Peyer's patch (tissue), 4 donors: ENCODE data around the gene ADAMTS12.

Experiments used
- POLR2A ChIP-seq, 2 donors: fragments of 450-650 bp; IDR thresholded peaks; one replicate each; pipeline ENCODE4 v1.5.1; 2017; ENCODE audit warnings: antibody characterized with exemption in 2 of 2, mild to moderate bottlenecking in 2 of 2, moderate library complexity in 2 of 2
- TF ChIP-seq, protein P1 (sequence below), 6 experiments: fragments of 450-650 bp in 4 of 6; fragments of 200-600 bp in 2 of 6; sonication (generic) in 1 of 6; IDR thresholded peaks; one replicate each; pipeline ENCODE4 v1.5.1; 2017 to 2019; ENCODE audit warnings: antibody characterized with exemption in 6 of 6, mild to moderate bottlenecking in 3 of 6, moderate library complexity in 1 of 6

DNA sequence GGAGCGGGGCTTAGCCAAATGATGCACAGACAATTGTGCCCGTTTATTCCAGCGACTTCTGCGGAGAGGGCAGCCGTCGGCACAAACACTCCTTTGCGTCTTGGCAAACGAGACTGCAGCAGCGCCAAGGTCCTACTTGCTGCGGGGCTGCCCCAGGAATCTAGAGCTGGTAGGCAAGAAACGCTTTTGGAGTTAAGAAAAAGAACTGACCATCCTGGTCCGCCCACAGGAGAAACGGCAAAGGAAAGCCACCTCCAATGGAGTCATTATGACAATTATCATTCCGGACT lies 46.7 kb upstream of the ADAMTS12 start:
- TF ChIP-seq, protein P1, sequence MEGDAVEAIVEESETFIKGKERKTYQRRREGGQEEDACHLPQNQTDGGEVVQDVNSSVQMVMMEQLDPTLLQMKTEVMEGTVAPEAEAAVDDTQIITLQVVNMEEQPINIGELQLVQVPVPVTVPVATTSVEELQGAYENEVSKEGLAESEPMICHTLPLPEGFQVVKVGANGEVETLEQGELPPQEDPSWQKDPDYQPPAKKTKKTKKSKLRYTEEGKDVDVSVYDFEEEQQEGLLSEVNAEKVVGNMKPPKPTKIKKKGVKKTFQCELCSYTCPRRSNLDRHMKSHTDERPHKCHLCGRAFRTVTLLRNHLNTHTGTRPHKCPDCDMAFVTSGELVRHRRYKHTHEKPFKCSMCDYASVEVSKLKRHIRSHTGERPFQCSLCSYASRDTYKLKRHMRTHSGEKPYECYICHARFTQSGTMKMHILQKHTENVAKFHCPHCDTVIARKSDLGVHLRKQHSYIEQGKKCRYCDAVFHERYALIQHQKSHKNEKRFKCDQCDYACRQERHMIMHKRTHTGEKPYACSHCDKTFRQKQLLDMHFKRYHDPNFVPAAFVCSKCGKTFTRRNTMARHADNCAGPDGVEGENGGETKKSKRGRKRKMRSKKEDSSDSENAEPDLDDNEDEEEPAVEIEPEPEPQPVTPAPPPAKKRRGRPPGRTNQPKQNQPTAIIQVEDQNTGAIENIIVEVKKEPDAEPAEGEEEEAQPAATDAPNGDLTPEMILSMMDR (IDR thresholded peaks at IDR 0.05), result no peak
- no peak for TF ChIP-seq POLR2A (IDR thresholded peaks at IDR 0.05)
